Measurements from ENCODE around the gene LINC00305. TPM values are rescaled to one million over a fixed set of nuclear protein-coding genes. Genes with fewer than 3 reads are reported as not detected.

LINC00305 gene
- total and polyA plus RNA-seq, 2 of the 8 experiments (the other 6 are each of a cell fraction or from before 2014, with no cell fraction given), result not detected

- Histone ChIP-seq H3K23me2 (ENCODE audit: low read depth, low read length) (no peaks in the 10 kb centered on the region), H3K23ac (ENCODE audit: insufficient read length) (no peak overlapping the region), H2BK12ac (ENCODE audit: low read depth, low read length) (no peak overlapping the region), H2BK5ac (ENCODE audit: low read depth, low read length) (no peak overlapping the region), H4K5ac (ENCODE audit: insufficient read length, low read depth, low read length) (no peak overlapping the region), H2BK20ac (ENCODE audit: low read length) (no peak overlapping the region), H3K79me2 (ENCODE audit: control insufficient read depth in 1 of 2, insufficient read depth in 2 of 2, low read length in 2 of 2) (no peaks in the 10 kb centered on the region), H3K27me3 (replicated peaks in 1 of 4; ENCODE audit: control insufficient read depth in 3 of 4, extremely low read depth in 1 of 4, insufficient read depth in 3 of 4, low read length in 3 of 4) (no peaks in the 10 kb centered on the region), H3K4me3 (ENCODE audit: extremely low read depth in 1 of 4, insufficient read depth in 2 of 4, low read depth in 3 of 4, low read length in 4 of 4) (no peak overlapping the region), H2AK5ac (ENCODE audit: low read depth, low read length) (no peak overlapping the region), H3K4ac (replicated peaks; ENCODE audit: insufficient read length, low read depth, low read length) (no peak overlapping the region), H3K36me3 (ENCODE audit: control insufficient read depth in 2 of 4, insufficient read depth in 4 of 4, low read length in 3 of 4) (no peaks in the 10 kb centered on the region), H4K20me1 (replicated peaks in 1 of 2; ENCODE audit: control insufficient read depth in 1 of 2, insufficient read depth in 2 of 2, low read length in 2 of 2) (no peaks in the 10 kb centered on the region), H3K14ac (ENCODE audit: insufficient read length) (no peak overlapping the region), H3K79me1 (ENCODE audit: low read depth, low read length) (no peaks in the 10 kb centered on the region), H3K4me2 (ENCODE audit: insufficient read depth in 1 of 2, low read depth in 2 of 2, low read length in 2 of 2) (no peak overlapping the region), H3K18ac (ENCODE audit: extremely low read depth, low read length) (no peak overlapping the region), H3K27ac (ENCODE audit: low read depth, low read length) (no peak overlapping the region), H3K9ac (replicated peaks in 1 of 4; ENCODE audit: extremely low read depth in 1 of 4, low read depth in 3 of 4, low read length in 3 of 4) (no peak overlapping the region), H4K91ac (replicated peaks; ENCODE audit: insufficient read length, low read length) (no peak overlapping the region), H2BK120ac (replicated peaks; ENCODE audit: low read depth, low read length) (no peak overlapping the region), H2AFZ (ENCODE audit: low read length) (no peak overlapping the region), H3K9me3 (ENCODE audit: insufficient read depth in 2 of 2, low read depth in 1 of 2, low read length in 1 of 2) (no peaks in the 10 kb centered on the region), H3K56ac (replicated peaks; ENCODE audit: insufficient read length, low read depth, low read length) (no peak overlapping the region), H2BK15ac (ENCODE audit: low read length) (no peak overlapping the region), H4K8ac (ENCODE audit: extremely low read depth, insufficient read depth, low read length) (no peak overlapping the region), H3K4me1 (replicated peaks in 1 of 4; ENCODE audit: control insufficient read depth in 3 of 4, insufficient read depth in 4 of 4, low read length in 3 of 4) (no peaks in the 10 kb centered on the region; a peak in 1 of 7 replicates)
- WGBS, 2 experiments (ENCODE audit: extremely low coverage in 1 of 2, insufficient coverage in 1 of 2, insufficient read length in 1 of 2, insufficient replicate concordance in 2 of 2, low coverage in 1 of 2, low lambda C conversion rate in 2 of 2, missing lambda C conversion rate in 1 of 2), result 93% methylated on average over 3 of the region's 3 CpGs; no CpG with 5 or more reads in 1 of the 2 experiments
- FAIRE-seq (no peak), DNase-seq (ENCODE audit: low read depth in 1 of 2, low spot score in 2 of 2) (no peak)
- CTCF ChIA-PET (ENCODE audit: partially characterized antibody), result interaction anchor here (1.0 to 1.2 kb wide), 2 partner anchors 14 to 24 kb away, joined by 4 read pairs; no protein-coding TSS in a partner anchor
- POLR2A ChIA-PET (ENCODE audit: partially characterized antibody), result no interaction called here
- no peak for TF ChIP-seq CHD1 (IDR thresholded peaks at IDR 0.05; ENCODE audit: low read depth, low read length)
- TF ChIP-seq EP300 (IDR thresholded peaks at IDR 0.05; ENCODE audit: borderline replicate concordance in 1 of 2, low read depth in 2 of 2, low read length in 2 of 2), result no peak
- TF ChIP-seq ATF3 (IDR thresholded peaks at IDR 0.05; ENCODE audit: insufficient read depth, low read depth, low read length), result no peak
- TF ChIP-seq CREB1 (IDR thresholded peaks at IDR 0.05), result no peak
- no peak for TF ChIP-seq RFX5 (IDR thresholded peaks at IDR 0.05; ENCODE audit: borderline replicate concordance, low read depth, low read length)
- TF ChIP-seq E2F6 (IDR thresholded peaks at IDR 0.05), result no peak
- no peak for TF ChIP-seq TAF7 (optimal IDR thresholded peaks at IDR 0.05; ENCODE audit: borderline replicate concordance, low read depth, low read length)
- TF ChIP-seq HDAC2 (IDR thresholded peaks at IDR 0.05; ENCODE audit: borderline replicate concordance in 1 of 2, low read depth in 2 of 2, low read length in 2 of 2), result no peak
- TF ChIP-seq SP2 (IDR thresholded peaks at IDR 0.05; ENCODE audit: low read length), result no peak
- no peak for TF ChIP-seq SIN3A (conservative IDR thresholded peaks at IDR 0.05 in 1 of 2, IDR thresholded peaks at IDR 0.05 in 1 of 2; ENCODE audit: low read depth in 1 of 2, low read length in 2 of 2)
- TF ChIP-seq ZNF274 (IDR thresholded peaks at IDR 0.05; ENCODE audit: borderline replicate concordance, extremely low read depth, low read length), result no peak
- no peak for TF ChIP-seq PHF8 (conservative IDR thresholded peaks at IDR 0.05; ENCODE audit: low read depth, low read length)
Measured at GRCh38 chr18:64183665-64184064, 34.8 kb upstream of the LINC00305 start.
